Measurements from ENCODE around the gene PLEKHA6. TPM values are rescaled to one million over a fixed set of nuclear protein-coding genes. Genes with fewer than 3 reads are reported as not detected.
A peak's percentile ranks its signal among the peaks of the same experiment; 100 is the strongest.

The PLEKHA6 gene
- total and polyA plus RNA-seq, 7 experiments from 2014 or later = 0.05 to 1.9 (median 0.46) TPM; not detected in 1

DNA sequence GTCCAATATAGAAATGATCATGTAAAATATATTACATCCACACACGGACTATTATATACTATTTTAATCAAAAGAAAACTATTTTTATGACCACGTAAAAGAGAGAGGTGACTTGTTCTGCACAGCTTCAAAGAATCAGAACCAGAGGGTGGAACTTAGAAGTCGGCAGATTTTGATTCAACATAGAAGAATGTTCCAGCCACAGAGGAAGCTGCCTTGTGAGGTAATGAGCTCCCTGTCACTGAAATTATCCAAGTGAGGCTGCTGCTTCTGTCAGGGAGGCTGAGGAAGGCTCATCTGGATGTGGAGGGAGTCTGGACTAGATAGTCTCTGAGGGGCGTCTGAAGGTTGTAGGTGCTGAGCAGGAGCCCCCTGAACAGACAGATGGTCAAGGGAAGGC is 2.7 kb downstream of the PLEKHA6 start:
- Mint-ChIP-seq H3K36me3 (no peaks in the 10 kb centered on the region), H3K27me3 (peaks cover 0 to 14% (median 0%) of the 10 kb centered on the region in 5 donors), H3K4me3 (no peak overlapping the region), H3K4me1 (peaks cover 0 to 2% (median 0%) of the 10 kb centered on the region in 7 donors), H3K27ac (no peak overlapping the region), H3K9me3 (no peaks in the 10 kb centered on the region)
- no peaks in the 10 kb centered on the region for H3K27me3 ChIP-seq (ENCODE audit: control insufficient read depth in 2 of 2, insufficient read depth in 2 of 2, low read length in 2 of 2)
- H3K36me3 ChIP-seq (ENCODE audit: control insufficient read depth in 2 of 3, insufficient read depth in 3 of 3, low read length in 3 of 3) = no peaks in the 10 kb centered on the region
- no peak overlapping the region for H3K4me3 ChIP-seq (ENCODE audit: low read length)
- POLR2A ChIA-PET = no interaction called here
- no peak for DNase-seq
- CTCF ChIA-PET = no interaction called here
- no peaks in the 10 kb centered on the region for H3K4me1 ChIP-seq (ENCODE audit: control insufficient read depth in 2 of 2, insufficient read depth in 2 of 2, low read length in 2 of 2)
- intact Hi-C loops (cut with micrococcal nuclease) = no loop called here
- no peak overlapping the region for H3K27ac ChIP-seq (ENCODE audit: low read depth, low read length)
- ATAC-seq = no peak
- no peaks in the 10 kb centered on the region for H3K9me3 ChIP-seq (ENCODE audit: control insufficient read depth in 2 of 3, low read length in 3 of 3)

DNA sequence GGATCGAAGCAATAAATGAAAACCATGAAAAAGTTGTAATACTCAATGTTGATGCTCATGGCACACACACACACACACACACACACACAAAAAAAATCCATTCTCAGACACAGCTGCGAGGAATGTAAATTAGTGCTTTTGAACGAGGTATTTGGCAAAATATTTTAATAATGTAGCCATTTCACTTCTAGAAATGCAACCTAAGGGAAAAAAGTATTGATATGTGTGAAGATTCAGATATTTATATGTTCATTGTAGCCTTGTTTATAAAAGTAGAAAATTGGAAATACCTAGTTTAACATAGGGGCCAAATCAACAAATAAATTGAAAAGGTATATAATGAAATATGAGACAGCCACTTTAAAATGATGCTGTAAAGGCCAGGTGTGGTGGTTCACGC is 3.8 kb downstream of the PLEKHA6 start:
- Histone ChIP-seq H3K4me1 (ENCODE audit: control insufficient read depth in 2 of 2, insufficient read depth in 2 of 2, low read length in 2 of 2) (no peaks in the 10 kb centered on the region), H3K36me3 (ENCODE audit: control insufficient read depth in 2 of 3, insufficient read depth in 3 of 3, low read length in 3 of 3) (no peaks in the 10 kb centered on the region), H3K9me3 (ENCODE audit: control insufficient read depth in 2 of 3, low read length in 3 of 3) (no peaks in the 10 kb centered on the region), H3K27ac (ENCODE audit: low read depth, low read length) (no peak overlapping the region), H3K4me3 (ENCODE audit: low read length) (no peak overlapping the region), H3K27me3 (ENCODE audit: control insufficient read depth in 2 of 2, insufficient read depth in 2 of 2, low read length in 2 of 2) (no peaks in the 10 kb centered on the region)
- intact Hi-C loops (cut with micrococcal nuclease) = no loop called here
- no peak overlapping the region for H3K27ac Mint-ChIP-seq
- no peaks in the 10 kb centered on the region for H3K9me3 Mint-ChIP-seq
- H3K27me3 Mint-ChIP-seq = peaks cover 0 to 14% (median 0%) of the 10 kb centered on the region in 5 donors
- ChIA-PET POLR2A (no interaction called here), CTCF (no interaction called here)
- peaks cover 0 to 6% (median 5%) of the 10 kb centered on the region in 7 donors for H3K4me1 Mint-ChIP-seq
- no peak for ATAC-seq
- no peaks in the 10 kb centered on the region for H3K36me3 Mint-ChIP-seq
- no peak overlapping the region for H3K4me3 Mint-ChIP-seq
- DNase-seq = no peak

DNA sequence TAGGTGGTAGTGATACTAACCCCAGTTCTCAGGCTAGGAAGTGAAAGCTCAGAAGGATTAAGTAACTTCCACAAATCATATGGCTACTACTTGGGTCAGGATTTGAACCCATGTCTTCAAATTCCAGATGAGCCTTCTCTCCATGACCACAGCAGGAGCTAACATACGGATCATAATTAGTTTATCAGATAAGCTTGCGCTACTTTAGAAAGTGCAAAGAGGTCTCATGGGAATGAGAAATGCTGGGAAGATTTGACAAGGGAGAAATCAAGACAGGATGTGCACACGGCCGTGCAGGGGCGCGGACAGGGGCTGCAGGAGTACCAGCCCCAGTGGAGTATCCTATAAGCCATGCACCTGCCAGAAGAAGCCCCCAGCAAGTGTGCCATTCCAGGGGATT is 5.2 kb downstream of the PLEKHA6 start:
- Histone ChIP-seq H3K27ac (ENCODE audit: low read depth, low read length) (no peak overlapping the region), H3K4me3 (ENCODE audit: low read length) (no peak overlapping the region), H3K36me3 (ENCODE audit: control insufficient read depth in 2 of 3, insufficient read depth in 3 of 3, low read length in 3 of 3) (no peaks in the 10 kb centered on the region), H3K27me3 (ENCODE audit: control insufficient read depth in 2 of 2, insufficient read depth in 2 of 2, low read length in 2 of 2) (no peaks in the 10 kb centered on the region), H3K4me1 (ENCODE audit: control insufficient read depth in 2 of 2, insufficient read depth in 2 of 2, low read length in 2 of 2) (no peaks in the 10 kb centered on the region), H3K9me3 (ENCODE audit: control insufficient read depth in 2 of 3, low read length in 3 of 3) (no peaks in the 10 kb centered on the region)
- H3K36me3 Mint-ChIP-seq = no peaks in the 10 kb centered on the region
- peaks cover 0 to 12% (median 0%) of the 10 kb centered on the region in 5 donors for H3K27me3 Mint-ChIP-seq
- ChIA-PET POLR2A (interaction anchor here (0.6 kb wide), 1 partner anchor 1417 kb away, joined by 4 read pairs; no protein-coding TSS in a partner anchor), CTCF (interaction anchor here (0.7 to 2.0 kb wide), 4 partner anchors 7 to 193 kb away, joined by 3 to 10 read pairs (median 4); no protein-coding TSS in a partner anchor)
- intact Hi-C loops (cut with micrococcal nuclease) = no loop called here
- H3K4me1 Mint-ChIP-seq = peaks cover 0 to 6% (median 5%) of the 10 kb centered on the region in 7 donors
- ATAC-seq (no peak), DNase-seq (no peak)
- H3K27ac Mint-ChIP-seq = peak overlapping the region in 1 of 9 donors; percentile 67
- H3K4me3 Mint-ChIP-seq = no peak overlapping the region
- H3K9me3 Mint-ChIP-seq = no peaks in the 10 kb centered on the region

DNA sequence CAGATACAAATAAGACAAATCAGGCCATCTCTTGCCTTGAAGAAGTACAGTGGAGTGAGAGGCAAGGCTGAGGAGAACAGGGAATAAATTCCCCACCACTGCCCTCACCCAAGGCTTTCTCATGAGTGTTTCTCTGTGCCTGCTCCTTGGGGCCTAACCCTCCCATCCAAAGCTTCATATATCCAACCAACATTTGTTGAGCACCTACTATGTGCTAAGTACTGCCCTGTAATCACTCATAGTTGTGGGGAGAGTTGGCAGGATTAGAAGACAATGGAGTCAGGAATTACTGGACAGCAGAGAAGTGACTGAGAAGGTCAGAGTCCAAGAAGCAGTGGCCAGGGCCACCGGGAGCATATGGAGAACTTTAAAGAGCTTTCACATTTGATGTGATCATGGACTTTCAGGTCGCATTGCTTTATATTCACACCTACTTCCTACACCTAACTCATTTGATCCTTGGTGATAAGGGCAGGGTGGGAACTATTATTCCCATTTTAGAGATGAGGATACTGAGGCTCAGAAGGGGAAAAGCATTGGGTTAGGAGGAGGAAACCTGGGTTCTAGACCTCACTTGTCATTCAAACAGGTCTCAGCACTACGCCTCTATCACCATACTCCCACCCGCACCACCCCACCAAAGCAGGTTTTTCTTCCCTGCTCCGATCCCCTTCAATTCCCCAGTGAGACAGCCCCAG is 6.4 kb downstream of the PLEKHA6 start:
- ChIA-PET CTCF (interaction anchor here (0.8 to 2.0 kb wide), 3 partner anchors 9 to 186 kb away, joined by 4 to 10 read pairs (median 4); no protein-coding TSS in a partner anchor), POLR2A (no interaction called here)
- Mint-ChIP-seq H3K9me3 (no peaks in the 10 kb centered on the region), H3K4me1 (peaks cover 0 to 6% (median 5%) of the 10 kb centered on the region in 7 donors), H3K27ac (no peak overlapping the region), H3K27me3 (peaks cover 0 to 6% (median 0%) of the 10 kb centered on the region in 5 donors), H3K4me3 (no peak overlapping the region), H3K36me3 (no peaks in the 10 kb centered on the region)
- no peaks in the 10 kb centered on the region for H3K4me1 ChIP-seq (ENCODE audit: control insufficient read depth in 2 of 2, insufficient read depth in 2 of 2, low read length in 2 of 2)
- H3K36me3 ChIP-seq (ENCODE audit: control insufficient read depth in 2 of 3, insufficient read depth in 3 of 3, low read length in 3 of 3) = no peaks in the 10 kb centered on the region
- H3K27me3 ChIP-seq (ENCODE audit: control insufficient read depth in 2 of 2, insufficient read depth in 2 of 2, low read length in 2 of 2) = no peaks in the 10 kb centered on the region
- no peak overlapping the region for H3K27ac ChIP-seq (ENCODE audit: low read depth, low read length)
- no peak overlapping the region for H3K4me3 ChIP-seq (ENCODE audit: low read length)
- no peaks in the 10 kb centered on the region for H3K9me3 ChIP-seq (ENCODE audit: control insufficient read depth in 2 of 3, low read length in 3 of 3)
- intact Hi-C loops (cut with micrococcal nuclease) = no loop called here
- no peak for ATAC-seq
- DNase-seq = no peak

DNA sequence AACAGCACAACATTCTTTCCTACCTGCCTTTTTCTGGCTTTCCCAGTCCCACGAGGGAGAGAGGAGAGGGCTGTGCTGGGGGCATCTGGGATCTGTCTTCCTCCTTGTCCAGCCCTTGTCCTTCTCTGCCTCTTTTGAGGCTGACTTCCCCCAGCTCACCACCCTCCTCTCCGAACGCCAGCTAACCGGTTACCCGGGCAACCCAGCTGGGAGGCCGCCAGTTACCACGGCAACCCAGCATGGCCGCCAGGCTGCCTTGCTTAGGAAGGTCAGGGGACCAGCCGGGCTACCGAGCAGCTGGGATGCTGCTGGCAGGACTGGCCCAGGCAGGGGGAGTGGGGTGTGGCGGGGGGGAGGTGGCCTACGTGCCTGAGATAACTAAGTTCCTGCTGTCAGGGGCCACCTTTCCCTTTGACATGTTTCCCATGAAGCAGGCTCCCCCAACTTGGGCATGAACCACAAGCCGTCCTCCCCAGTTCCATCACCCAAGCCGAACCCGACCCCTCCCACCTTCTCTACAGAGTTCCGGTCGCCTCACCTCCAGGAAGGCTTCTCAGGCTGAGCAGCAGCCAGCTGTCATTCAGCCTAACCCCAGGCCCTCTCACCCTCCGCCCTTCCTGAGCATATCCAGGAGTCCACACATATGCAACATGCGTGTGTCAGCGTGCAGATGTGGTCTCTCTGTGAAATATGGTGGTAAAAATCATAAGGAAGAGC is 8.7 kb downstream of the PLEKHA6 start:
- H3K4me1 Mint-ChIP-seq = peaks cover 0 to 6% (median 5%) of the 10 kb centered on the region in 7 donors
- ChIA-PET POLR2A (no interaction called here), CTCF (interaction anchor here (0.5 kb wide), 1 partner anchor 1019 kb away, joined by 6 read pairs; no protein-coding TSS in a partner anchor)
- Histone ChIP-seq H3K27ac (ENCODE audit: low read depth, low read length) (no peak overlapping the region), H3K36me3 (ENCODE audit: control insufficient read depth in 2 of 3, insufficient read depth in 3 of 3, low read length in 3 of 3) (no peaks in the 10 kb centered on the region), H3K9me3 (ENCODE audit: control insufficient read depth in 2 of 3, low read length in 3 of 3) (no peaks in the 10 kb centered on the region), H3K4me3 (ENCODE audit: low read length) (no peak overlapping the region), H3K27me3 (ENCODE audit: control insufficient read depth in 2 of 2, insufficient read depth in 2 of 2, low read length in 2 of 2) (no peaks in the 10 kb centered on the region), H3K4me1 (ENCODE audit: control insufficient read depth in 2 of 2, insufficient read depth in 2 of 2, low read length in 2 of 2) (no peaks in the 10 kb centered on the region)
- intact Hi-C loops (cut with micrococcal nuclease) = no loop called here
- ATAC-seq = peak; percentile 26
- H3K36me3 Mint-ChIP-seq = no peaks in the 10 kb centered on the region
- peaks cover 0 to 4% (median 0%) of the 10 kb centered on the region in 5 donors for H3K27me3 Mint-ChIP-seq
- H3K27ac Mint-ChIP-seq = no peak overlapping the region
- no peak for DNase-seq
- H3K9me3 Mint-ChIP-seq = no peaks in the 10 kb centered on the region
- H3K4me3 Mint-ChIP-seq = peak overlapping the region in 1 of 10 donors; percentile 27

DNA sequence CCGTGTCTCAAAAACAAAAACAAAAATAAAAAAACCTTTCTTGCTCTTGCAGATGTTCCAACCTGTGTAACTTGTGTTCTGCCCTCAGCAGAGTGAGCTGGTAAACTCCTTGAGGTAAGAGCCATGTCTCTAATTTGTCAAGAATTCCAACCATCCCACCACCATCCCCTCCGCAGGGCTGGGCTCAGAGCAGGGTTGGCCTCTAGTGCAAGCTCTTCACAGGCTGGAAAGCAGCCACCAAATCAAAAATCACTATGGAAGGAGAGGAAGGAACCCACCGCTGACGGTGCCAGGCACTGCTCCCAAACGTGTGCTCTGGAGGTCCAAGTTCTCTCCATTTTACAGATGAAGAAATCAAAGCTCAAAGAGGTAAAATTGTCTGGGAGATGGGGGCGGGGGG is 9.4 kb downstream of the PLEKHA6 start:
- DNase-seq (no peak), ATAC-seq (no peak)
- Histone ChIP-seq H3K27ac (ENCODE audit: low read depth, low read length) (no peak overlapping the region), H3K4me1 (ENCODE audit: control insufficient read depth in 2 of 2, insufficient read depth in 2 of 2, low read length in 2 of 2) (no peaks in the 10 kb centered on the region), H3K4me3 (ENCODE audit: low read length) (no peak overlapping the region), H3K9me3 (ENCODE audit: control insufficient read depth in 2 of 3, low read length in 3 of 3) (no peaks in the 10 kb centered on the region), H3K27me3 (ENCODE audit: control insufficient read depth in 2 of 2, insufficient read depth in 2 of 2, low read length in 2 of 2) (no peaks in the 10 kb centered on the region), H3K36me3 (ENCODE audit: control insufficient read depth in 2 of 3, insufficient read depth in 3 of 3, low read length in 3 of 3) (no peaks in the 10 kb centered on the region)
- intact Hi-C loops (cut with micrococcal nuclease) = no loop called here
- Mint-ChIP-seq H3K4me3 (no peak overlapping the region), H3K27me3 (peaks cover 0 to 4% (median 0%) of the 10 kb centered on the region in 5 donors), H3K4me1 (peaks cover 0 to 6% (median 5%) of the 10 kb centered on the region in 7 donors), H3K36me3 (no peaks in the 10 kb centered on the region), H3K9me3 (no peaks in the 10 kb centered on the region), H3K27ac (no peak overlapping the region)
- POLR2A ChIA-PET = no interaction called here
- CTCF ChIA-PET = interaction anchor here (0.5 kb wide), 1 partner anchor 1019 kb away, joined by 6 read pairs; no protein-coding TSS in a partner anchor
